Epithelial cell of umbilical artery (primary cell): ENCODE data around the gene ZNF729. TPM values are rescaled to one million over a fixed set of nuclear protein-coding genes. Genes with fewer than 3 reads are reported as not detected.

ENCODE experiments used
- total RNA-seq: library from RNA; depleted of rRNA; stranded (reverse); fragments of >200 nt; gene quantifications from 2 replicates; pipeline ENCODE4 v1.2.3, GENCODE V29; 2014

Gene ZNF729
- not detected in 2 replicates for total RNA-seq

GRCh38 chr19:22286151-22286810 is at the start of gene ZNF729:
Gene ZNF729 (plus strand): TSS chr19:22286441. CDS start chr19:22286526, 85 bp downstream.

Other genes starting within 250 kb of the ZNF729 start
- gene ZNF257, start 234.0 kb upstream of the ZNF729 start, total RNA-seq = 0.32 and 0.46 TPM in 2 replicates
- not detected in 2 replicates for gene ZNF676, start 89.5 kb upstream of the ZNF729 start, total RNA-seq
- gene ZNF98, start 135.9 kb downstream of the ZNF729 start, total RNA-seq = not detected in 2 replicates